SHP77 treated with DMSO at 0.1 percent for 48 hours (cell line): ENCODE results near the gene CPSF3.

Experiments used
- DNase-seq: peaks from one replicate; lab custom pipeline; 2025; lab: John Stamatoyannopoulos, UW

CPSF3 gene

DNA sequence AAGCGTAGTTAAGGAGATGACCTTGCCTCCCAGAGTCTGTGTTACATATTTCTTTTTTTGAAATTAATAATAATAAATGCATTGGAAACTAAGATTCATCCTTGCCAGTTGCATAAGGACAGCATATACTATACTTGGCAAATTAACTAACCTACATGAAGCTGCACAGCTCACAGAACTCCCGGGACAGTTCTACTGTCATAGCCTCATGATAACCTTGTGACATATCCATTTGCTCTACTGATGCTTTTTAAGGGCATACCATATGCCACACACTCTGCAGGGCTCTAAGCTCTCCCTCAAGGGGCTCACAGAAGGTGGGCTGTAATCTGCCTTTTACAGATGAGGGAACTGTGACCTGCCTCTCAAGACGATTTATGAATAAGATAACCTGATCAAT is 3.9 kb upstream of the CPSF3 start:
- DNase-seq: no peak

DNA sequence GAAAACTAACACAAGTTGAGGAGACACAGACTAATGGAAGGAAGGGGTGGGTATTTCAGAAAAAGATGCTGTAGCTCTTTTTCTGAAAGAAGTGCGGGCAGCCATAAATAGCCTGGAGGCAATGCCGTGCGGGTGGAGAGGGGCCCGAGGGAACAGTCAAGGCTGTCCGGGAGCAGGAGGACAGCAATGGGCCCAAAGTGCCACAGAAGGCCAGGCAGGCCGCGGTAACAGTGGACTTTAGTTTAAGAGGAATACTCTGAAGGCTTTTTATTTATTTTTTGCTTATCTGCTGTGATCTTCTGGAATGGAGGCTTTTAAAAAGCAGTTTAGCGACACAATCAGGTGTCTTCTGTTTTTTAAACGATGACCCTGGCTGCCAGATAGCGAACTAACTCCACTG is 3.0 kb upstream of the CPSF3 start:
- DNase-seq: no peak

DNA sequence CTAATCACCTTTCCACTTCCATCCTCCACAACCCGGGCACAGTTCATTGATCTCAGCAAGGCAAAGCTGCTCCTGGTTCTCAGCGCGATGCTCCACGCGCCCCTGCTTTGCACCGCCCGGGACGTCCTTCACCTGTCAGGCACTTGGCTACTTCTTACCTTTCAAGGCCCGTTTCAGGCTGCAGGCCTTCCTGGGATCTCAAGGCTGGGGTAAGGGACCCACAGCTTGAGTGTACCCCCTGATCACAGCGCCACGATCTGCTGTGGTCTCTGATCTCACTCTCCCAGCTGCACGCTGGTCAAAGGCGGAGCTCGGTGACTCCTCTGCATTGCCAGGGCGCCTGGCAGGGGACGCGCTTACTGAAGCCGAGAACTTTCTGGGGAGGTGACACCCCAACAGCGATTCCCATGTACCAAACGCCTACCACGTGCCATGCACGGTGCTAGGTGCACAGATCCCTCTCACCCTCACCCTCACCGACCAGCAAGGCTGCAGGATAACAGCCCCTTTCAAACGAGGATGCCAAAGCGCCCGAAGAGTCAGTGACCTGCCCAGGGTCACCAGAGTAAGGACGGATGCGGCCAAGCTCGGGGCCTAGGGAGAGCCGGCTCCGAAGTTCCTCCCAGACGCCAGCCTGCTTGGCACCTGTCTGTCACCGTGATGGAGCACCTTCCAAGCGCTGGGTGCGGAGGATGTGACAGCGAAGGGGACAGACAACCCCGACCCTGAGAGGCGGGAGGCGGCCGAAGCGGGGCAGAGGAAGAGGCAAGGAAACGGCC is 944 bp upstream of the CPSF3 start:
- no peak for DNase-seq

DNA sequence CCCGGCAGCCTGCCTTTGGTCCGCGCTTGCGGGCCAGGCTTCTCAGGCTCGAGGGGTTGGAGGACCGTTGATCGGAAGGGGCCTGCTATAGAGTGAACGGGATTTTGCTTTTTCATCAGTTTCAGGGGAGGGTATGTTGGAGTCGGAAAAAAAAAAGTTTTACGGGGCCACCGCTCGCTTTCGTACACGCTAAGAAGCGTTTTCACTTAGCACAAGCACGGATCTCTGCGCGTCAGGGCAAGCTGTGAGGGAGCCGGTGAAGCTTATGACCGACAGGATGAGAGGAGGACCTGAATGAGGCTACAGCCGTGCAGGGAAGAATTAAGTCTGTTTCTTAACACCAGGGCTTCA is 443 bp downstream of the CPSF3 start:
- DNase-seq: no peak

DNA sequence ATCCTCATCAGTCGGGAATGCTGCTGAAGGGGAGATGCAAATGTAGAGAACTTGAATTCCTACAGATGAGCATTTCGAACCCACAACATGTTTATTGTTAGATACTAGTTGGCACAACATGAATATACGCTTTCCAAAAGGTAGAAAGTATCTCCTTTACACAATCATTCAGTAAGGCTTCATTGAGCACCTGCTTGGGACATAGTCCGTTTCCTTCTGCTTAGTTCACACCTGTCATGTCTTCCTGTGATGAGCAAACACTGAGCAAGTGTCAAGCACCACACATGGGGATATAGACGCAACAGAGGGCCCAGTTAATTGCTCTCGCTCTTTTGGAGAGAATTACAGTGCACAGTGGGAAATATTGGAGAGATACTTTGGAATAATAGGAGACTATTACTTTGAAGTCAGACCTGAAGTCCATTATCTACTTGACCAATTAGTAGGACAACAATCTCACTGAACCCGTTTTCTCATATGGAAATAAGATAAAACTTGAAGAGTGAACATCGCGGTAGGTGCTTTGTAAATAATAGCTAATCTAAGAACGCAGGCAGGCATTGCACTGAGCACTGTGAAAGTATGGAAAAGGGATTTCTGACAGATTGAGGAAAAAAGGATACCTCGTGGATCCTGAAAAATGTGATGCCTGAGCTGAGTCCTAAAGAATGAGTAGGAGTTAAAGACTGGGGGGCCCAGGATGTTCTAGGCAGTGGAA is 1.2 kb downstream of the CPSF3 start:
- DNase-seq: peak; percentile 17

DNA sequence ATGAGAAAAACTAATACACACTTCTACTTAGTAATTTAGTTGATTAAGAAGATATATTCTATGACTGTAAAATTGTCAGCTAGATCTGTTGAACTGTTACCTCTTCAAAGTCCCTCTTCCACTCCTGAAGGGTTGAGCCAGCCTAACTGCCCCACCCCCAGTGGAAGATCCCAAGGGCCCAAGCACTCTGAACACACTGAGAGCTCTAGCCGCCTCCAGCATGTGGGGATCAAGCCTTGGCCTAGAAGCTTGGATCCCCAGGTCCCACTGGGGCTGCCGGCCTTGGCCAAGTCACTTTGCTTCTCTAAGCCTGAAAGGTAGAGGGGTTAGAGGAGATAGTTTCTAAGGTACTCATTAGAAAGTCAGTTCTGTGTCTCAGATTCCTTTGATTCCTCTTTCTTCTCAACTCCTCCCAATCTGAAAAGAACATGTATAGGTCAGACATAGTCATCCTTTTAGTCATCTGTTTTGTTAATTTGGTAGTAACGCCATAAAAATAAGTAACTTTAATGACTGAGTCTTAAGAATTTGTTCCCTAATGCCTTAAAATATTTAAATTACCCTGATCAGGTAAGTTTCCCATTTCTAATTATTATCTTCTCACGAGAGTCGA is 5.6 kb downstream of the CPSF3 start:
- DNase-seq: no peak

DNA sequence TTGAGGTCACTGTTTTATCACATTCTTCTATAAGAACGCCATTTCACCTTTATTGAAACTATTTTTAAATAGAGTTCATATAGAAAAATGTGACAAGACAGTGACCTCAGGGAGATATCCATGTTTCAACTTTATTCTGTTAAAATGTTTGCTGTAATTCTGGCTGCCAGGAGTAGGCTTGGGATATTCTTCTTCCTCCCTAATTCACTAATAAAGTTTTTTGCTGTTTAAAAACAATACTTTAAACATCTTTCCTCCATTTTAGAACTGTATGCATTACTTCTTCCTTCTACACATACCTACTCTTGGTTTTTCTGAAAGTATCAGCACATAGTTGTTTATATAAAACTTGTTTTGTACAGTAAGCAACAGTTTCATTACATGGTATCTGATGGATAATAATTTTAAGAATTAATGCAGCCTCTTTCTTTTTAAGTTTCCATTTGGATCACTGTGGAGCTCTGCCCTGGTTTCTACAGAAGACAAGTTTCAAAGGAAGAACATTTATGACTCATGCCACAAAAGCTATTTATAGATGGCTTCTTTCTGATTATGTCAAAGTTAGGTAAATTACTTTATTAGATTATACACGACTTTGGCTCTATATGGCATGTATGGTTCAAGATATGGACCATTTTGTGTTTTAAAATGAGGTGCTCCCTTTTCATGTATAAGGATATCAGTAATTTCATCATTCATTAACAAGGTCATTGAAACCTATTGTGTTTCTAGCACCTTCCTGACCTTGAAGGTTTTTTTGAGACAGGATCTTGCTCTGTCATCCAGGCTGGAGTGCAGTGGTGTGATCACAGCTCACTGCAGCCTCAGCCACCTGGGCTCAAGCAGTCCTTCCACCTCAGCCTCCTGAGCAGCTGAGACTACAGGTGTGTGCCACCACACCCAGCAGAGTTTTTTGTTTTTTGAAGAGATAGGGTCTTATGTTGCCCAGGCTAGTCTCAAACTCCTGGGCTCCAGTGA is 7.2 kb downstream of the CPSF3 start:
- DNase-seq: no peak

DNA sequence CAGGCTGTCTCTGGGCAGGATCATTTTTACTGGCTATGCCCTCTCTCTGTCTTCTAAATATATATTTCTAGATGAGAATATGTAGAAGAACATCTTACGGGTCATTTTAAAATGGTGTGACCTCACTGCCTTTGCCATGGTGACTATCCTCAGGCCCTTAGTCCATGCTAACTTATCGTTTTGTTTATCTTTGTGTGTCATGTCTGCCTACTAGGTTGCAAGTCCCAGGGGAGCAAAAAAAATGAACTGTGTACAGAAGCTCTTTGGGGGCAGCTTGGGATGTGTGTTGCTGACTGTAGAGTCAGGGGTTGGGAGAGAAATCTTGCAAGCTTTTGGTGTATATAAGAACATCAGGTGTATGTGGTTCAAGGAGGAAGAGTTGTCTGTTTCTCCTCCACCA is 11.0 kb downstream of the CPSF3 start:
- no peak for DNase-seq

DNA sequence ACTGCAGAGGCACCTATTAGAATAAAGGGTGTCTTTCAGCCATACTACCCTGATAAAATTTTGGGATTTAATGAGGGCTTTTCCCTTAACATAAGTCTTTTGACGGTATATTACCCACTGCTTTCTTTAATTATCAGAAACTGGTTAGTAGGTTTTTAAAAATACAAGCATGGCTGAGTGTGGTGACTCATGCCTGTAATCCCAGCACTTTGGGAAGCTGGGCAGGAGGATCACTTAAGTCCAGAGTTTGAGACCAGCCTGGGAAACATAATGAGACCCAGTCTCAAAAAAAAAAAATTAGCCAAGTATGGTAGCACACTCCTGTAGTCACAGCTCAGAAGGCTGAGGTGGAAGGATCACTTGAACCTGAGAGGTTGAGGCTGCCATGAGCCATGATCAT is 16.1 kb downstream of the CPSF3 start:
- no peak for DNase-seq

DNA sequence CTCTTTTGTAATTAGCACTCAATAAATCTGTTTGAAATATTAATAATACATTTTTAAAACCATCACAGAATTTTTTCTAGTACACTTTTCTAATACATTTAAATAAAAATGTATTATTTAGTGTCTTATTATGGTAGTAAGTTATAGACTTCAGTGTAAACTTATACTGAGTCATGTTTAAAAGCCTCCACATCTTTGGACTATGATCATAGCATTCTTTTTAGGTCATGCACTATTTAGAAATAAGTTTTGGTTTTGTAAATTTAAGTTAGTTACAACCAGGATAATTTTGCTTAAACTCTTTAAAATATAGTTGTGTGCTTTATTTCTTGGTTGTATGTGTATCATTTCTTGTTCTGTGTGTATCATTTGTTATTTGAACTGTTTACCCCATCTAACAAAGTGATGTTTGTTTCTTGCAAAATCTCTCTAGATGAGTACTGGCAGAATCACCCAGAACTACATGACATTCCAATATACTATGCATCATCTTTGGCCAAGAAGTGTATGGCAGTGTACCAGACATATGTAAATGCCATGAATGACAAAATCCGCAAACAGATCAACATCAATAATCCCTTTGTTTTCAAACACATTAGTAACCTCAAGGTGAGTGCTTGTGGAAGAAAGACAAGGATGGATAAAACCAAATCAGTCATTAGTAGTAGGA is 16.7 kb downstream of the CPSF3 start:
- no peak for DNase-seq

DNA sequence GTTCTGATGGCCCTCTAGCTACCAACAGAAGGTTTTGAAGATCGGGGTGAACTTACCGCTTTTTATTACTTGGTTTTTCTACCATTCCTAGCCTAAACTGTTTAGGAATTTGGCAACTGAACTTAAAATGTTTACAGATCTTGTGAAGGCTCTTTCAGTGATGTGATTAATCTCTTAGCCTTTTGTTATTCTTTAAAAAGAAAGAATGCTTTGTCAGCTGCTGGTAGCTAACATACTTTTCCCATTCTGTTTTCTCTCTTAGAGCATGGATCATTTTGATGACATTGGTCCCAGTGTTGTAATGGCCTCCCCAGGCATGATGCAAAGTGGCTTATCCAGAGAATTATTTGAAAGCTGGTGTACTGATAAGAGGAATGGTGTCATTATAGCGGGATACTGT is 18.1 kb downstream of the CPSF3 start:
- no peak for DNase-seq

DNA sequence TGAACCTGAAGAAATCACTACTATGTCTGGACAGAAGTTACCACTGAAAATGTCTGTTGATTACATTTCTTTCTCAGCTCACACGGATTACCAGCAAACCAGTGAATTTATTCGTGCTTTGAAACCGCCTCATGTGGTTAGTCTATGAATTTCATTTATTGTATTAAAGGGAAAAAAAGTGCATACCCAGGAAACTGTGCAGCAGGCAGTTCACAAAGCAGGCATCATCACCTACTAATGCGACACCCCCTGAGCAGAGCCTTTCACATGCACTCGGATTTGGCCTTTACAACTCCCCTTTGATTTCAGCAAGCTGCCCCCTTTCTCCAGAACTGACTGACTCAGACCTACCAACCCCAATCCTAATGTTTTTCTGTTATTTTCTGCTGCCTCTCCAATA is 20.1 kb downstream of the CPSF3 start:
- no peak for DNase-seq

DNA sequence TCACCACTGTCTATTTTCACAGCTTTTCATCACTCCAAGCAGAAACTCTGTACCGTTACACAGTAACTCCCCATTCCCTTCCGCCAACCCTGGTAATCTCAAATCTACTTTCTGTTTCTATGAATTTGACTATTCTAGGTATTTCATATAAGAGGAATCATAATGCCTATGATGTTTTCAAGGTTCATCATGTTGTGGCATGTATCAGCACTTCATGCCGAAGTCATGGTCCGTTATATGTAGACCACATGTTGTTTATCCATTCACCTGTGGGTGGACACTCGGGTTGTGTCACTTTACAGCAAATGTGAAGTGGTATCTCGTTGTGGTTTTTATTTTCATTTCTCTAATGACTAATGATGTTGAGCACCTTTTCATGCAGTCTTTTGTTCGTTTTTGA is 21.6 kb downstream of the CPSF3 start:
- DNase-seq: no peak

DNA sequence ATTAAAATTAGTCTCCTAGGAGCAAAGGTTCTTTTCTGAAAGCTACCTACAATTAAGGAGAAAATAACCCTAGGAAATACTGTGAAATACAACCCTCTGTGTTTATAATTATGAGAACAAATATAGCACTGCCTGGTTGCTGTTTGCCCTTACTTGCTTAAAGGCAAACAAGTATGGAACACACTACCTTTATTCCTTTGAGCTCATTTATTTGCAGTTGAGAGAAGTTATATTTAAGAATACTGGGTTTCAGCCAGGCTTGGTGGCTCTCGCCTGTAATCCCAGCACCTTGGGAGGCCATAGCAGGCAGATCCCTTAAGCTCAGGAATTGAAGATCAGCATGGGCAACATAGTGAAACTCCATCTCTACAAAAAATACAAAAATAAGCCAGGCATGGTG is 27.8 kb downstream of the CPSF3 start:
- DNase-seq: no peak

DNA sequence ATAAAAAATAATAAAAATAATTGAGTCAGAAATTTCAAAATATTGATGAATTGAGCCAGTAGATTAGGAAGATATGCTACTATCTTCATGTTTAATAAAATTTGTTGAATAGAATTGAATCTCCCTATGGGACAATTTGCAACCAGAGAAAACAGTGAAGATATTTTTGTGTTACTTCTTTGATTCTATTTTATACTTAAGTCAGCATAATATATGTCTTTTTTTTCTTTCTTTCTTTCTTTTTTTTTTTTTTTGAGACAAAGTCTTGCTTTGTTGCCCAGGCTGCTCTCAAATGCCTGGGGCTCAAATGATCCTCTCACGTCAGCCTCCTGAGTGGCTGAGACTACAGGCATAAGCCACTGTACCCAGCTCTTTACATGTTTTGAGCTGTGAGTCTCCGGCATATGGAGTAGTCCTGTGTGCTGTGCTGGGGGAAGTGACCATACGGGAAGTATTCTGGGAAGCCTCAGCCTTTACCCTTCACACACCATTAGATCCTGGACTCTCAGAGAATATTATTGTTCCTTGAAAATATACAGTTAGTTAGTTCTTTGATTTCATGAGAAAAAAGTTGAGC is 37.1 kb downstream of the CPSF3 start:
- DNase-seq: no peak

DNA sequence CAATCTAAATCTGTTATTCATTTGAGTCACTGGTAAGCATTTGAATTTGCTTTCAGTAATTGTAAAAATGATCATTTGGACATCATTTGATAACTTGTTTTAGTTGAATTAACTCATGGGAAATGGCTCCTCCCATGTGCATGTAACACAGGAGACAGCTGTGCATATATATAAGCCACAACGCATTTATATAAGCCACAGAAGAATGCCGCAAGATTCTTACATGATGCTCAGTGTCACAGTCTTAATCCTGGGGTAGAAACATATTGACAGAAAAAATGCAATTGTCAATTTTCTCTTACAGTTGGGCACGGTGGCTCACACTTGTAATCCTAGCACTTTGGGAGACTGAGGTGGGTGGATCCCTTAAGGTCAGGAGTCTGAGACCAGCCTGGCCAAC is 37.6 kb downstream of the CPSF3 start:
- no peak for DNase-seq

DNA sequence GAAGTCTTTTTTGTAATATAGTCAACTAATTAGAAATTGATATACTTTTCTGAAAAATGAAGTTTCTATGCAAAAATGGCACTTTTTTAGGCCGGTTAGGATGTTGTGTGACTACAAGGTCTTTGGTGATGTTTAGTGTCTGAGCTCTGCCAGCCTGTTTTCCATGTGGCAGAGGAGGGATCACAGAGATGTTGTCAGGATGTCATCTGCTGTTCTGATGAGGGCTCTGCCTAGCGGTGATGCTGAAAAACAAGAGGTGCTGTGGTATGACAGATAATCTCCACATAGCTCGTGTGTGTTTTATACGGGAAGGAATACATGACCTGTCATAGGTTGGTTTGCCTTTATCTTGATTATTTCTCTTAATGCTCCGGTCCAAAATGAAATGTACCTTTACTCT is 38.9 kb downstream of the CPSF3 start:
- no peak for DNase-seq

DNA sequence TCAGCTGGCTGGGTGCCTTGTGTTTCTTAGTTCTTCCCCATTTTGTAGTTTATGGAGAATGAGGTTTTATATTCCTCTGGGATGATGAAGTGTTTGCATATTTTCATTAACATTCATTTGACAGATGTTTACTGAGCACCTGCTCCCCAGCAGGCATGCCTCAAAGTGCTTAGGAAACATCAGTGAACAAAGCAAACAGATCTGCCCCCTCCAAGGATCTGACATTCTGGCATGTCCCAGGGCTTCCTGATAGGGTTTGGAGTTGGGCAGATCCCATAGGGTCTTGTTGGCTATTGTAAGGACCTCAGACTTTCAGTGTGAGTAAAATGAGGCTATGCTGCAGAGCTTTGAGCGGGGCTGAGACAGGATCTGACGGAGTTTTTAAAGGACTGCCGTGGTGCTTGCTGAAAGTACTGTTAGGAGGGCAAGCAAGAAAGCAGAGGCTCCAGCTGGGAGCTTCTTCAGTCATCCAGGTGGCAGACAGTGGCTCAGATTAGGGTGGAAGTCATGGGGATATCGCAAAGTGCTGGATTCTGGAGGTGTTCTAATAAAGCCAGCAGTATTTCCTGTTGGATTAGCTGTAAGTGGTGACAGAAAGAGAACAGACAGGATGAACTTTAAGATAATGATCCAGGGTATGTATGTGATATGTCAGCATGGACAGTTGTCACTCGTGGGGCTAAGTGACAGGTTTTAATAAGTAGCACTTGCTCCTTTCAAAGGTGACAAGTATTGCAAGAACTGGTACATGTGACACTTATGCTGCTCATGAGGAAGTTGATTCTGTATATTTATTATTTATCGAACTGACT is 39.6 kb downstream of the CPSF3 start:
- peak; percentile 46 for DNase-seq

DNA sequence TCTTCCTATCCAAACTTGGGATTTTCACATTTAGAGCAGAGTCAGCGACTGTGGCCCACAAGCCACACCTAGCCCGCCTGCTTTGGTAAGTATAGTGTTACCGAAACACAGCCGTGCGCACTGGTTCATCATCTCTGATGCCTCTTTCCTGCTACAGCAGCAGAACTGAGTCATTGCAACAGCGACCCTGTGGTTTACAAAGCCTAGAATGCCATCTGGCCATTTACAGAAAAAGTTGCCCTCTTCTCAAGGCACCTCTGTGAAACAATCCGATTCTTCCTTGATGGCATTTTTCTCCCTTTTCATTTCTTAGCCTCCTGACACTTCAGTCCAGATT is 40.2 kb downstream of the CPSF3 start:
- DNase-seq: no peak

DNA sequence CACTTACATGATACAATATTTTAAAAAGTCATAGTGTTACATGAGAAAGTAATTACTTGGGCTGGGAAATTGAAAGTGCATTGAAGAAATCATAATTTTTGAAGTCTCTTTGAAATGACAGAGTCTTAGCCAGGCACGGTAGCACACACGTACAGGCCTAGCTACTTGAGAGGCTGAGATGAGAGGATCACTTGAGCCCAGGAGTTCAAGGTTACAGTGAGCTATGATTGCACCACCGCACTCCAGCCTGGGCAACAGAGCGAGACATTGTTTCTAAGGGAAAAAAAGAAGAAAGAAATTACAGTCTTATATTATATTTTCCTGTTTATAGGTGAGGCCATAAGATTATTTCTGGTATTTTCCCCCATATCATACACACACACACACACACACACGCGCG is 41.7 kb downstream of the CPSF3 start:
- no peak for DNase-seq
